Erythroblast (primary cell): ENCODE measurements around the gene CYP26B1.

ENCODE experiments used
- GATA1 ChIP-seq: IDR thresholded peaks from 2 replicates; pipeline ENCODE4 v1.6.1; 2011; ENCODE audit warnings: low read depth, mild to moderate bottlenecking, control low read depth, low read length, moderate library complexity
- POLR2A ChIP-seq: IDR thresholded peaks from 2 replicates; pipeline ENCODE4 v1.6.1; 2011; ENCODE audit warnings: mild to moderate bottlenecking, low read length

DNA sequence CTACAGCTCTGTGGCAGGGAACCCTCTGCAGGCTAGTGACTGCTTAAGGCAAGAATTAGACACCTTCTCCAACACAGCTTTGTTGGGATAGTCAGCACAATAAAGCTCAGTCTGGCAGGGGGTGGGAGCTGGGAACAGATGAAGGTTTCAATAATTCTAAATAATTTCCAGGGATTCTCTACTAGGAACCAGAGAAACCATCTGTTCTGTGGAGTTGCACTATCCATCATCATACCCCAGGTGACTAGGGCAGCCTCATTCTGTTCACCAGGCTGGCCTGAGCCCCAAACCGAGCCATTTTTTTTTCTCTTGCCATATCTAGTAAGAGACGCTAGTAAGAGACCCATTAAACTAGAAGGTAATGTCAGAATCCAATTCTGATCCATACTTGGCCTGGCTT, 35.8 kb upstream of the CYP26B1 start:
- TF ChIP-seq POLR2A (no peak), GATA1 (no peak)
